Measurements from ENCODE around the gene CCDC185. TPM values are rescaled to one million over a fixed set of nuclear protein-coding genes. Genes with fewer than 3 reads are reported as not detected.
A peak's percentile ranks its signal among the peaks of the same experiment; 100 is the strongest.
"Not testable (repeated sequence)": the region's sequence is repeated elsewhere in the genome, so short reads cannot be mapped to it uniquely, and the experiment has no call there.

Gene CCDC185
- total RNA-seq, 1 experiment from 2014 or later: 0.17 TPM

DNA sequence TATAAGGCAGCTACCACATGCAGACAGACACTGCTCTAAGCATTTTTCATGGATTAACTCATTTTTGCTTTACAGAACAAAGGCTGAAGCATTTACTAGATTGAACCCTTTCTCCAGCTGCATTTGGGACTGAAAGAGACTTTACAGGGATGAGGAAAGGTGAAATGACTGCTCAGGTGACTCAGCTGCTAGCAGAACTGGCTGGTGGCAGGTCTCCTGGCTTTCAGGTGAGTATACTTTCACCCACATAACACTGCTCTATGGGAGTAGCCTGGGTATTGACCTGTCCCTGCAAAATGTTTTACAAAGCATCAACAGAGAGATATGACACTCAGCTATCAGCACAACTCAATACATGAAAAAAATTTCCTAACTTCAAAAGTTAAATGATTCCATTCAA is 2.6 kb upstream of the CCDC185 start:
- intact Hi-C loops (cut with micrococcal nuclease; ENCODE audit: unreplicated experiment): no loop called here
- TF ChIP-seq, protein P1, sequence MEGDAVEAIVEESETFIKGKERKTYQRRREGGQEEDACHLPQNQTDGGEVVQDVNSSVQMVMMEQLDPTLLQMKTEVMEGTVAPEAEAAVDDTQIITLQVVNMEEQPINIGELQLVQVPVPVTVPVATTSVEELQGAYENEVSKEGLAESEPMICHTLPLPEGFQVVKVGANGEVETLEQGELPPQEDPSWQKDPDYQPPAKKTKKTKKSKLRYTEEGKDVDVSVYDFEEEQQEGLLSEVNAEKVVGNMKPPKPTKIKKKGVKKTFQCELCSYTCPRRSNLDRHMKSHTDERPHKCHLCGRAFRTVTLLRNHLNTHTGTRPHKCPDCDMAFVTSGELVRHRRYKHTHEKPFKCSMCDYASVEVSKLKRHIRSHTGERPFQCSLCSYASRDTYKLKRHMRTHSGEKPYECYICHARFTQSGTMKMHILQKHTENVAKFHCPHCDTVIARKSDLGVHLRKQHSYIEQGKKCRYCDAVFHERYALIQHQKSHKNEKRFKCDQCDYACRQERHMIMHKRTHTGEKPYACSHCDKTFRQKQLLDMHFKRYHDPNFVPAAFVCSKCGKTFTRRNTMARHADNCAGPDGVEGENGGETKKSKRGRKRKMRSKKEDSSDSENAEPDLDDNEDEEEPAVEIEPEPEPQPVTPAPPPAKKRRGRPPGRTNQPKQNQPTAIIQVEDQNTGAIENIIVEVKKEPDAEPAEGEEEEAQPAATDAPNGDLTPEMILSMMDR (IDR thresholded peaks at IDR 0.05; ENCODE audit: unreplicated experiment): no peak
- no TSS peak for BruUV-seq (replicated peaks)
- H3K4me3 Mint-ChIP-seq (ENCODE audit: low read depth, unreplicated experiment): no peak overlapping the region
- no peaks in the 10 kb centered on the region for H3K9me3 Mint-ChIP-seq (ENCODE audit: low read depth, unreplicated experiment)
- CTCF ChIA-PET: interaction anchor here (1.8 kb wide), 1 partner anchor 257 kb away, joined by 4 read pairs; no protein-coding TSS in a partner anchor
- peaks cover 9% of the 10 kb centered on the region for H3K4me1 Mint-ChIP-seq (ENCODE audit: low read depth, unreplicated experiment)
- peaks cover 65% of the 10 kb centered on the region for H3K27me3 Mint-ChIP-seq (ENCODE audit: unreplicated experiment)
- no peak for DNase-seq
- H3K27ac Mint-ChIP-seq (ENCODE audit: unreplicated experiment): no peak overlapping the region
- no peaks in the 10 kb centered on the region for H3K36me3 Mint-ChIP-seq (ENCODE audit: insufficient read depth, unreplicated experiment)

DNA sequence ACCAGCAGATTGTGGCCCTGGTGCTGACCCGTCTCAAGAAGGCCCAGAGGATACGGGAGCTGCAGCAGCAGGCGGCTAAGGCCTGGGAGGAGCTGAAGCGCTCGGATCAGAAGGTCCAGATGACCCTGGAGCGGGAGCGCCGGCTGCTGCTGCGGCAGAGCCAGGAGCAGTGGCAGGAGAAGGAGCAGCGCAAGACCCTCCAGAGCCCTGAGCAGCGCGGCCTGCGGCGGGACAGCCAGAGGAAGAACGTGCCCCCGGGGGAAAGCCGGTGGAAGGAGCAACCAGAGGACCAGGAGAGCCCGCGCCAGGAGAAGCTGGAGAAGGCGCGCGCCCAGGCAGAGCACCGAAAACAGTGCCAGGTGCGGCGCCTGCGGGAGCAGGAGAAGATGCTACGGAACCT is 1.0 kb downstream of the CCDC185 start:
- Mint-ChIP-seq H3K9me3 (ENCODE audit: low read depth, unreplicated experiment) (no peaks in the 10 kb centered on the region), H3K4me1 (ENCODE audit: low read depth, unreplicated experiment) (peaks cover 9% of the 10 kb centered on the region), H3K36me3 (ENCODE audit: insufficient read depth, unreplicated experiment) (no peaks in the 10 kb centered on the region), H3K27ac (ENCODE audit: unreplicated experiment) (peak overlapping the region; percentile 52), H3K27me3 (ENCODE audit: unreplicated experiment) (peaks cover 61% of the 10 kb centered on the region), H3K4me3 (ENCODE audit: low read depth, unreplicated experiment) (peak overlapping the region; percentile 65)
- intact Hi-C loops (cut with micrococcal nuclease; ENCODE audit: unreplicated experiment): no loop called here
- no peak for DNase-seq
- CTCF ChIA-PET: interaction anchor here (0.6 to 1.1 kb wide), 2 partner anchors 21 to 107 kb away, joined by 3 to 10 read pairs; no protein-coding TSS in a partner anchor
- BruUV-seq (replicated peaks): no TSS peak
- TF ChIP-seq, protein P1 (IDR thresholded peaks at IDR 0.05; ENCODE audit: unreplicated experiment): no peak

DNA sequence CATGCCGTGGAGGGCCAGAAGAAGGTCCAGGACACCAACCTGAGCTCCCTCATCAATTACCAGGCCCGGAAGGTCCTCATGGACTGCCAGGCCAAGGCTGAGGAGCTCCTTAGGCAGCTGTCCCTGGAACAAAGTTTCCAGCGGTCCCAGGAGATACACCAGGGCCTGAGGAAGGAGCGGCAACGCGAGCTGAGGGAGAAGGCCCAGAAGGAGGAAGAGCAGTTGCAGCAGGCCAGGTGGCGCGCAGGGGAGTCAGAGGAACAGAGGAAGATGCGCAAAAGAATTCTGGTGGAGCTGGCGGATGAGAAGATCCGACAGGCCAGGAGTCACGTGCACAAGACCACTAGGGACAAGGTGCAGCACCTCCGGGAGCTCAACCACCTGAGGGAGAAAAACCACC is 1.5 kb downstream of the CCDC185 start:
- CTCF ChIA-PET: interaction anchor here (0.6 kb wide), 1 partner anchor 106 kb away, joined by 10 read pairs; no protein-coding TSS in a partner anchor
- TF ChIP-seq, protein P1 (IDR thresholded peaks at IDR 0.05; ENCODE audit: unreplicated experiment): no peak
- Mint-ChIP-seq H3K4me3 (ENCODE audit: low read depth, unreplicated experiment) (no peak overlapping the region), H3K27ac (ENCODE audit: unreplicated experiment) (no peak overlapping the region), H3K36me3 (ENCODE audit: insufficient read depth, unreplicated experiment) (no peaks in the 10 kb centered on the region), H3K9me3 (ENCODE audit: low read depth, unreplicated experiment) (no peaks in the 10 kb centered on the region), H3K27me3 (ENCODE audit: unreplicated experiment) (peaks cover 56% of the 10 kb centered on the region), H3K4me1 (ENCODE audit: low read depth, unreplicated experiment) (peaks cover 9% of the 10 kb centered on the region)
- BruUV-seq (replicated peaks): no TSS peak
- intact Hi-C loops (cut with micrococcal nuclease; ENCODE audit: unreplicated experiment): no loop called here
- DNase-seq: no peak

DNA sequence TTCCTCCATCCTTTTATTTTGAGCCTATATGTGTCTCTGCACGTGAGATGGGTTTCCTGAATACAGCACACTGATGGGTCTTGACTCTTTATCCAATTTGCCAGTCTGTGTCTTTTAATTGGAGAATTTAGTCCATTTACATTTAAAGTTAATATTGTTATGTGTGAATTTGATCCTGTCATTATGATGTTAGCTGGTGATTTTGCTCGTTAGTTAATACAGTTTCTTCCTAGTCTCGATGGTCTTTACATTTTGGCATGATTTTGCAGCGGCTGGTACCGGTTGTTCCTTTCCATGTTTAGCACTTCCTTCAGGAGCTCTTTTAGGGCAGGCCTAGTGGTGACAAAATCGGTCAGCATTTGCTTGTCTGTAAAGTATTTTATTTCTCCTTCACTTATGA is 6.2 kb downstream of the CCDC185 start:
- H3K4me3 Mint-ChIP-seq (ENCODE audit: low read depth, unreplicated experiment); CTCF ChIA-PET; DNase-seq; intact Hi-C loops (cut with micrococcal nuclease; ENCODE audit: unreplicated experiment); H3K27me3 Mint-ChIP-seq (ENCODE audit: unreplicated experiment); BruUV-seq (replicated peaks); H3K9me3 Mint-ChIP-seq (ENCODE audit: low read depth, unreplicated experiment); H3K27ac Mint-ChIP-seq (ENCODE audit: unreplicated experiment); H3K36me3 Mint-ChIP-seq (ENCODE audit: insufficient read depth, unreplicated experiment): not testable (repeated sequence)
- H3K4me1 Mint-ChIP-seq (ENCODE audit: low read depth, unreplicated experiment): peaks cover 24% of the 10 kb centered on the region

DNA sequence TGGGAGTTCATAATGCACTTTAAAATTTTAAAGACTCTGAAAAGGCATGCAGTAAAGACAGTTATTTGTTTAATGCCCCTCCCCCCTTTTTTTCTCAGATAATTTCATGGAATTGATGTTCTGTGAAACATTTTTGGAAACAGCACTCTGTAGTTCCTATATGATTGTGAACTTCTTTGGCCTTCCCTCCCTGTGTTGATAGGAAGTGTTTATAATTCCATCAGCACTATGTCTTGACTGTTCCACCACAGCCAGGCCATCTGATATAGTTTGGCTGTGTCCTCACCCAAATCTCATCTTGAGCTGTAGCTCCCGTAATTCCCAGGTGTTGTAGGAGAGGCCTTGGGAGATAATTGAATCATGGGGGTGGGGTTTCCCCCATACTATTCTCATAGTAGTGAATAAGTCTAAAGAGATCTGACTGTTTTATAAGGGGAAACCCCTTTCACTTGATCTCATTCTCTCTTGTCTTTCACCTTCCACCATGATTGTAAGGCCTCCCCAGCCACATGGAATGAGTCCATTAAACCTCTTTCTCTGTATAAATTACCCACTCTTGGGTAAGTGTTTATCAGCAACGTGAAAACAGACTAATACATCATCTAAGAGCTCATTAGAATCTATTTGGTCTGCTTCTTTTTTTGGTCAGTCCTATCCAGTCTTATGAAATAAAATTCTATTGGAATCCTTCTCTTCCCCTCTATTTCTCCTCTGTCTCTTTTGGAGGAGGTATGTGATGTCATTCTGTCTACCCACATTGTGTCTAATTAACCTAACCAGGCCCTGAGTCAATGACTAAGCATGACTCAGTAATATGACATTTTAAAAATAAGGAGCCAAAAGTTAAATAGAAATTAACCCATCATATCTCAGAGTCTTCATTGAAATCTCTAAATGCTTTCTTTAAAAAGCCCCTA is 8.9 kb downstream of the CCDC185 start:
- H3K4me1 Mint-ChIP-seq (ENCODE audit: low read depth, unreplicated experiment): peaks cover 23% of the 10 kb centered on the region
- DNase-seq: no peak
- BruUV-seq (replicated peaks): no TSS peak
- TF ChIP-seq, protein P1 (IDR thresholded peaks at IDR 0.05; ENCODE audit: unreplicated experiment): no peak
- no peaks in the 10 kb centered on the region for H3K36me3 Mint-ChIP-seq (ENCODE audit: insufficient read depth, unreplicated experiment)
- CTCF ChIA-PET: no interaction called here
- H3K27me3 Mint-ChIP-seq (ENCODE audit: unreplicated experiment): no peaks in the 10 kb centered on the region
- peaks cover 2% of the 10 kb centered on the region for H3K9me3 Mint-ChIP-seq (ENCODE audit: low read depth, unreplicated experiment)
- peak overlapping the region; percentile 73 for H3K27ac Mint-ChIP-seq (ENCODE audit: unreplicated experiment)
- intact Hi-C loops (cut with micrococcal nuclease; ENCODE audit: unreplicated experiment): no loop called here
- no peak overlapping the region for H3K4me3 Mint-ChIP-seq (ENCODE audit: low read depth, unreplicated experiment)
